ENCODE results near the gene PSMG4. TPM values are rescaled to one million over a fixed set of nuclear protein-coding genes. Genes with fewer than 3 reads are reported as not detected.

PSMG4 gene
- total and polyA plus RNA-seq, 12 donors, result 8.1 to 38.6 (median 10.3) TPM

DNA sequence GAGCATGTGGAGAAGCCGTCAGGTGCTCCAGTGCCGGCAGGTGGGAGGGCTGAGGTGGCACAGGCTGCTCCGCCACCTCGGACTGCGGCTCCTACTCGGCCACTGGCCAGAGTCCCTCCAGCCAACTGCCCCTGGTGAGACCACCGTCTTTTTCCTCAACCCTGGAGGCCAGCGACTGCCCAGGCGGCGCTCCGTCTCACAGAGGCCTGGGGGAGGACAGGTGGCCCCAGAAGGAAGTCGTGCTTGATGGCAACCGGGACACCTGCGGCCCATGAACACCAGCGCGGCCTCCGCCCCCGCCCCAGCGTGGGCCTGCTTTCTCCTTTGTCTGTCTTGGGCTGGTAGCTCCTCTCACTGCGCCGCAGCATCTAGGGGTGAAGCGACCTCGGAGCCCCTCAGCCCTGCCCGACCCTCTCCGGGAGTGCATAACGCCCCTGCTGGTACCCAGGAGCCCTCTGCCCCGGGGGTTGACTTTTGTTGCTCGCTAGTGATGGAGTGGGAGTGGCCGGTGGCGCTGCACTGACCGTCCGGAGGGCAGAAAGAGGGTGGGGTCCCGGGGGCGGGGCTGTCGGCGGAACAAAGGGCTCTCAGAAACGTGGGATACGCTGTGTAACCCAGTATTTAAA lies 30.6 kb upstream of the PSMG4 start:
- 1% methylated on average over 38 of the region's 38 CpGs for WGBS, 2 donors
- DNase-seq, result no peak
- Histone ChIP-seq H3K9me3 (no peaks in the 10 kb centered on the region), H3K27ac (no peak overlapping the region), H3K27me3 (peaks cover 0 to 84% (median 62%) of the 10 kb centered on the region in 7 donors), H3K4me1 (peaks cover 21 to 58% (median 47%) of the 10 kb centered on the region in 9 donors), H3K36me3 (no peaks in the 10 kb centered on the region), H3K4me3 (peak overlapping the region; percentile 18 to 59 (median 43))
- peak in 1 of 8 donors; percentile 5 for ATAC-seq
- intact Hi-C loops (cut with DNase I), result no loop called here
- no peak for TF ChIP-seq CTCF (IDR thresholded peaks at IDR 0.05)

GRCh38 chr6:3228771-3229565 lies 29.8 kb upstream of the PSMG4 start:
- DNase-seq (no peak), ATAC-seq (peak in 1 of 8 donors; percentile 4)
- no peak overlapping the region for H3K27ac ChIP-seq
- H3K4me3 ChIP-seq, result peak overlapping the region; percentile 18 to 59 (median 43)
- H3K9me3 ChIP-seq, result no peaks in the 10 kb centered on the region
- H3K4me1 ChIP-seq, result peaks cover 21 to 58% (median 47%) of the 10 kb centered on the region in 9 donors
- 2 to 4% methylated on average over 62 of the region's 62 CpGs for WGBS, 2 donors
- no peaks in the 10 kb centered on the region for H3K36me3 ChIP-seq
- H3K27me3 ChIP-seq, result peaks cover 0 to 86% (median 68%) of the 10 kb centered on the region in 7 donors
- intact Hi-C loops (cut with DNase I), result no loop called here
- TF ChIP-seq CTCF (IDR thresholded peaks at IDR 0.05), result no peak

- Histone ChIP-seq H3K27ac (no peak overlapping the region), H3K27me3 (peaks cover 0 to 91% (median 71%) of the 10 kb centered on the region in 7 donors), H3K9me3 (no peaks in the 10 kb centered on the region), H3K4me1 (peaks cover 21 to 58% (median 47%) of the 10 kb centered on the region in 9 donors), H3K36me3 (no peaks in the 10 kb centered on the region), H3K4me3 (peak overlapping the region in 7 of 10 donors; percentile 24 to 59 (median 53))
- no peak for TF ChIP-seq CTCF (IDR thresholded peaks at IDR 0.05)
- DNase-seq (no peak), ATAC-seq (no peak)
- intact Hi-C loops (cut with DNase I), result loop anchor here in 2 of 10 donors (5.0 kb wide), 1 partner anchor 67 kb away; no protein-coding TSS in a partner anchor
- 7% methylated on average over 28 of the region's 28 CpGs for WGBS, 2 donors
Observed at GRCh38 chr6:3229566-3230178, 29.1 kb upstream of the PSMG4 start.

- no peak overlapping the region for H3K27ac ChIP-seq
- 27 to 35% methylated on average over 11 of the region's 11 CpGs for WGBS, 2 donors
- peak overlapping the region in 5 of 10 donors; percentile 55 to 76 (median 63) for H3K4me3 ChIP-seq
- DNase-seq (no peak), ATAC-seq (no peak)
- H3K9me3 ChIP-seq, result no peaks in the 10 kb centered on the region
- intact Hi-C loops (cut with DNase I), result loop anchor here in 2 of 10 donors (5.0 kb wide), 1 partner anchor 68 kb away; no protein-coding TSS in a partner anchor
- TF ChIP-seq CTCF (IDR thresholded peaks at IDR 0.05), result no peak
- peaks cover 0 to 98% (median 78%) of the 10 kb centered on the region in 7 donors for H3K27me3 ChIP-seq
- peaks cover 21 to 58% (median 47%) of the 10 kb centered on the region in 9 donors for H3K4me1 ChIP-seq
- no peaks in the 10 kb centered on the region for H3K36me3 ChIP-seq
Observed at GRCh38 chr6:3230256-3230882, 28.4 kb upstream of the PSMG4 start.

All from heart right ventricle (tissue), 16 donors.